Measurements from ENCODE around the gene RSPH9.

RSPH9 gene

GRCh38 chr6:43707767-43708166 is 62.9 kb downstream of the RSPH9 start:
- in situ Hi-C loops (cut with MboI; ENCODE audit: low sequenced_read_pairs): no loop called here

- in situ Hi-C loops (cut with MboI; ENCODE audit: low sequenced_read_pairs): no loop called here
These were observed 64.2 kb downstream of the RSPH9 start for GRCh38 chr6:43708860-43709653.

GRCh38 chr6:43709654-43710303 is 64.9 kb downstream of the RSPH9 start:
- in situ Hi-C loops (cut with MboI; ENCODE audit: low sequenced_read_pairs): no loop called here

- in situ Hi-C loops (cut with MboI; ENCODE audit: low sequenced_read_pairs): no loop called here
These were observed 65.7 kb downstream of the RSPH9 start for GRCh38 chr6:43710576-43710975.

- in situ Hi-C loops (cut with MboI; ENCODE audit: low sequenced_read_pairs): no loop called here
These were observed 67.7 kb downstream of the RSPH9 start for GRCh38 chr6:43712579-43712978.

- in situ Hi-C loops (cut with MboI; ENCODE audit: low sequenced_read_pairs): no loop called here
These were observed 68.9 kb downstream of the RSPH9 start for GRCh38 chr6:43713643-43714310.

GRCh38 chr6:43714311-43715055 is 69.6 kb downstream of the RSPH9 start:
- in situ Hi-C loops (cut with MboI; ENCODE audit: low sequenced_read_pairs): no loop called here

- in situ Hi-C loops (cut with MboI; ENCODE audit: low sequenced_read_pairs): no loop called here
These were observed 70.4 kb downstream of the RSPH9 start for GRCh38 chr6:43715056-43715788.

- in situ Hi-C loops (cut with MboI; ENCODE audit: low sequenced_read_pairs): no loop called here
These were observed 71.3 kb downstream of the RSPH9 start for GRCh38 chr6:43716099-43716498.

GRCh38 chr6:43717389-43717788 is 72.6 kb downstream of the RSPH9 start:
- in situ Hi-C loops (cut with MboI; ENCODE audit: low sequenced_read_pairs): no loop called here

GRCh38 chr6:43717822-43718221 is 73.0 kb downstream of the RSPH9 start:
- in situ Hi-C loops (cut with MboI; ENCODE audit: low sequenced_read_pairs): no loop called here

- in situ Hi-C loops (cut with MboI; ENCODE audit: low sequenced_read_pairs): no loop called here
These were observed 73.7 kb downstream of the RSPH9 start for GRCh38 chr6:43718387-43719105.

GRCh38 chr6:43719511-43719910 is 74.7 kb downstream of the RSPH9 start:
- in situ Hi-C loops (cut with MboI; ENCODE audit: low sequenced_read_pairs): no loop called here

- in situ Hi-C loops (cut with MboI; ENCODE audit: low sequenced_read_pairs): no loop called here
These were observed 76.2 kb downstream of the RSPH9 start for GRCh38 chr6:43720999-43721398.

Measured in hTERT RPE-1 (cell line).